HG03196 (cell line): ENCODE measurements around the gene CPLANE1.
"Not testable (repeated sequence)": the region's sequence is repeated elsewhere in the genome, so short reads cannot be mapped to it uniquely, and the experiment has no call there.

Experiments
- ATAC-seq: cut with Tn5 transposase; IDR thresholded peaks from one replicate; pipeline ENCODE4 v1.9.1; 2021; ENCODE audit not compliant: unreplicated experiment

The CPLANE1 gene

GRCh38 chr5:37208883-37209797, 40.0 kb downstream of the CPLANE1 start:
- ATAC-seq: no peak

GRCh38 chr5:37207802-37208201, 41.4 kb downstream of the CPLANE1 start:
- no peak for ATAC-seq

- ATAC-seq: no peak
Measured at GRCh38 chr5:37206736-37207135, 42.4 kb downstream of the CPLANE1 start.

- no peak for ATAC-seq
Measured at GRCh38 chr5:37198842-37199241, 50.3 kb downstream of the CPLANE1 start.

GRCh38 chr5:37198061-37198460, 51.1 kb downstream of the CPLANE1 start:
- ATAC-seq: peak; percentile 41

GRCh38 chr5:37197340-37198050, 51.7 kb downstream of the CPLANE1 start:
- ATAC-seq: peak; percentile 80

GRCh38 chr5:37190592-37190991, 58.6 kb downstream of the CPLANE1 start:
- no peak for ATAC-seq

GRCh38 chr5:37189355-37189754, 59.8 kb downstream of the CPLANE1 start:
- ATAC-seq: no peak

GRCh38 chr5:37187465-37187977, 61.7 kb downstream of the CPLANE1 start:
- no peak for ATAC-seq

- ATAC-seq: peak; percentile 79
Measured at GRCh38 chr5:37184748-37185364, 64.3 kb downstream of the CPLANE1 start.

GRCh38 chr5:37182667-37183066, 66.5 kb downstream of the CPLANE1 start:
- no peak for ATAC-seq

GRCh38 chr5:37174928-37175327, 74.2 kb downstream of the CPLANE1 start:
- no peak for ATAC-seq

GRCh38 chr5:37172957-37173356, 76.2 kb downstream of the CPLANE1 start:
- no peak for ATAC-seq

GRCh38 chr5:37170856-37171255, 78.3 kb downstream of the CPLANE1 start:
- no peak for ATAC-seq

- no peak for ATAC-seq
Measured at GRCh38 chr5:37166197-37166596, 83.0 kb downstream of the CPLANE1 start.

GRCh38 chr5:37165761-37166160, 83.4 kb downstream of the CPLANE1 start:
- ATAC-seq: no peak

GRCh38 chr5:37153661-37154060, 95.5 kb downstream of the CPLANE1 start:
- ATAC-seq: no peak

GRCh38 chr5:37146896-37147295, 102.3 kb downstream of the CPLANE1 start:
- ATAC-seq: no peak

GRCh38 chr5:37136694-37137093, 112.5 kb downstream of the CPLANE1 start:
- ATAC-seq: no peak

GRCh38 chr5:37135312-37135711, 113.9 kb downstream of the CPLANE1 start:
- ATAC-seq: not testable (repeated sequence)

- no peak for ATAC-seq
Measured at GRCh38 chr5:37133939-37134338, 115.2 kb downstream of the CPLANE1 start.
